Endothelial cell of umbilical vein (primary cell): ENCODE results near the gene C1RL. TPM values are rescaled to one million over a fixed set of nuclear protein-coding genes. Genes with fewer than 3 reads are reported as not detected.

Experiments
- BruUV-seq: library from RNA; stranded (reverse); fragments of 400-500 nt; replicated peaks from 2 replicates; lab custom pipeline; 2021; lab: Mats Ljungman, UMichigan
- CTCF ChIA-PET: fragments of 300-600, 350-600 bp; sonication (Branson Sonifier 250); formaldehyde crosslinking; loops from one replicate; lab custom pipeline; 2021; ENCODE audit warnings: antibody characterized with exemption, inconsistent platforms; lab: Charles Lee
- POLR2A ChIA-PET: fragments of 300-600, 350-600 bp; sonication (Branson Sonifier 250); formaldehyde crosslinking; loops from one replicate; lab custom pipeline; 2021; ENCODE audit warnings: antibody characterized with exemption, inconsistent platforms; lab: Charles Lee
- DNase-seq: peaks from one replicate; pipeline ENCODE4 v3.0.0-alpha.2; 2011; ENCODE audit warnings: low read depth, low spot score
- FAIRE-seq: peaks from 2 replicates; lab custom pipeline; 2011; peaks lifted over from hg19 to GRCh38; lab: Jason Lieb, UNC
- H2AFZ ChIP-seq: 2 replicates; pipeline ENCODE4 v1.6.0; 2012; ENCODE audit warnings: low read depth, low read length, control low read depth, inconsistent platforms
- H3K27ac ChIP-seq: 2 replicates; pipeline ENCODE4 v1.5.1; 2011; ENCODE audit warnings: low read depth, mild to moderate bottlenecking, control low read depth, low read length, moderate library complexity; ENCODE audit not compliant: insufficient read depth
- H3K27me3 ChIP-seq, 2 experiments: 2 replicates each; pipeline versions ENCODE4 v1.6.0 to v1.6.1; 2011; ENCODE audit warnings: low read length in 2 of 2, mixed read lengths in 1 of 2; ENCODE audit not compliant: control insufficient read depth in 2 of 2, insufficient read depth in 2 of 2
- H3K36me3 ChIP-seq, 2 experiments: 2 replicates in 1 of 2; 3 replicates in 1 of 2; pipeline ENCODE4 v1.5.1; 2011; ENCODE audit warnings: low read length in 2 of 2, mild to moderate bottlenecking in 1 of 2, moderate library complexity in 1 of 2; ENCODE audit not compliant: control insufficient read depth in 2 of 2, insufficient read depth in 2 of 2; ENCODE audit errors: extremely low read depth in 1 of 2
- H3K4me1 ChIP-seq: 3 replicates; pipeline ENCODE4 v1.5.1; 2011; ENCODE audit warnings: mild to moderate bottlenecking, low read length; ENCODE audit not compliant: control insufficient read depth, insufficient read depth; ENCODE audit errors: extremely low read depth
- H3K4me2 ChIP-seq: 2 replicates; pipeline ENCODE4 v1.6.1; 2011; ENCODE audit warnings: low read length, control low read depth, mixed read lengths; ENCODE audit not compliant: insufficient read depth
- H3K4me3 ChIP-seq, 3 experiments: fragments of 200-600 bp in 1 of 3; sonication (generic), shearing (Covaris generic) in 1 of 3; replicated peaks in 1 of 3; 2 replicates each; pipeline ENCODE4 v1.5.1; 2011 to 2016; ENCODE audit warnings: control low read depth in 3 of 3, low read length in 3 of 3, mild to moderate bottlenecking in 2 of 3, inconsistent platforms in 1 of 3, low read depth in 1 of 3, moderate library complexity in 1 of 3; ENCODE audit not compliant: insufficient read depth in 1 of 3
- H3K79me2 ChIP-seq: 2 replicates; pipeline ENCODE4 v1.6.0; 2012; ENCODE audit warnings: low read length, inconsistent platforms; ENCODE audit not compliant: control insufficient read depth, insufficient read depth
- H3K9ac ChIP-seq: replicated peaks from 2 replicates; pipeline ENCODE3; 2011; ENCODE audit warnings: low read length, control low read depth; ENCODE audit not compliant: insufficient read depth; ENCODE audit errors: extremely low read depth
- H3K9me1 ChIP-seq: replicated peaks from 3 replicates; pipeline ENCODE4 v1.6.0; 2011; ENCODE audit warnings: mild to moderate bottlenecking, low read length; ENCODE audit not compliant: control insufficient read depth, insufficient read depth; ENCODE audit errors: extremely low read depth
- H3K9me3 ChIP-seq: replicated peaks from 2 replicates; pipeline ENCODE4 v1.5.1; 2012; ENCODE audit warnings: low read length, inconsistent platforms; ENCODE audit not compliant: control insufficient read depth, insufficient read depth
- H4K20me1 ChIP-seq: replicated peaks from 2 replicates; pipeline ENCODE3; 2011; ENCODE audit warnings: mild to moderate bottlenecking, low read length; ENCODE audit not compliant: control insufficient read depth, insufficient read depth; ENCODE audit errors: extremely low read depth
- CTCF ChIP-seq, 2 donors: IDR thresholded peaks; 1 replicate in 1 of 2; 2 replicates in 1 of 2; pipeline ENCODE4 v1.5.1; 2011; ENCODE audit warnings: low read length in 2 of 2, mild to moderate bottlenecking in 2 of 2, moderate library complexity in 2 of 2, control low read depth in 1 of 2, inconsistent platforms in 1 of 2, low read depth in 1 of 2; ENCODE audit not compliant: insufficient read depth in 1 of 2; ENCODE audit errors: extremely low read depth in 1 of 2
- EZH2 ChIP-seq: IDR thresholded peaks from 2 replicates; pipeline ENCODE4 v1.6.1; 2012; ENCODE audit warnings: borderline replicate concordance, low read depth, mild to moderate bottlenecking, moderate library complexity, low read length, inconsistent platforms; ENCODE audit not compliant: severe bottlenecking
- FOS ChIP-seq: IDR thresholded peaks from 2 replicates; pipeline ENCODE4 v1.6.1; 2011; ENCODE audit warnings: mild to moderate bottlenecking, low read length, moderate library complexity, borderline replicate concordance; ENCODE audit not compliant: insufficient read depth
- GATA2 ChIP-seq: IDR thresholded peaks from 2 replicates; pipeline ENCODE4 v1.7.0; 2011; ENCODE audit warnings: low read depth, mild to moderate bottlenecking, moderate library complexity, mixed read lengths, low read length; ENCODE audit not compliant: insufficient read length, insufficient read depth
- dilution Hi-C: fragments of 300-500 bp; cut with MboI; formaldehyde crosslinking; loops from one replicate; pipeline ENCODE4 v1.15.0; 2019; ENCODE audit warnings: low sequenced_read_pairs; ENCODE audit not compliant: extremely low pct_ligation_motif_present
- intact Hi-C: fragments of 100-400 bp; cut with micrococcal nuclease; formaldehyde crosslinking; loops from one replicate; pipeline ENCODE4 v1.10.0; 2022
- polyA plus RNA-seq, 4 experiments: library from polyadenylated mRNA; depleted of rRNA in 3 of 4; stranded (reverse) in 3 of 4; unstranded in 1 of 4; fragments of >200 nt; gene quantifications; 2 replicates each; pipeline versions ENCODE4 v1.2.1 to v1.2.3, GENCODE V29; 2011 to 2012; ENCODE audit warnings: missing spikeins in 1 of 4
- total RNA-seq: library from RNA; stranded (reverse); gene quantifications from 2 replicates; pipeline ENCODE4 v1.2.3, GENCODE V29; 2021
- TF ChIP-seq, protein P1 (sequence below): IDR thresholded peaks from 2 replicates; pipeline ENCODE4 v1.6.1; 2011; ENCODE audit not compliant: insufficient read depth, insufficient read length

The C1RL gene
- total and polyA plus RNA-seq, 2 donors (not counting 3 experiments of a cell fraction or from before 2014, with no cell fraction given) = 20.9 to 25.0 TPM

GRCh38 chr12:7154901-7155470, 46.0 kb upstream of the C1RL start:
- no peak overlapping the region for H2AFZ ChIP-seq
- dilution Hi-C loops (no loop called here), intact Hi-C loops (no loop called here)
- H3K27ac ChIP-seq = no peak overlapping the region
- H3K9me3 ChIP-seq = no peaks in the 10 kb centered on the region
- no peak overlapping the region for H3K4me3 ChIP-seq
- POLR2A ChIA-PET = interaction anchor here (0.6 kb wide), 1 partner anchor 25 kb away, joined by 8 read pairs; no protein-coding TSS in a partner anchor
- CTCF ChIA-PET = interaction anchor here (1.2 kb wide), 1 partner anchor 13 kb away, joined by 3 read pairs; no protein-coding TSS in a partner anchor
- H3K4me1 ChIP-seq = peaks cover 10% of the 10 kb centered on the region
- no peaks in the 10 kb centered on the region for H4K20me1 ChIP-seq
- TF ChIP-seq FOS (no peak), EZH2 (no peak)
- H3K4me2 ChIP-seq = no peak overlapping the region
- FAIRE-seq (no peak), DNase-seq (no peak)
- peaks cover 0 to 10% of the 10 kb centered on the region in 2 experiments for H3K36me3 ChIP-seq
- no peaks in the 10 kb centered on the region for H3K79me2 ChIP-seq
- no peaks in the 10 kb centered on the region for H3K9me1 ChIP-seq
- no peaks in the 10 kb centered on the region for H3K27me3 ChIP-seq
- H3K9ac ChIP-seq = no peak overlapping the region
- no TSS peak for BruUV-seq

GRCh38 chr12:7154042-7154441, 45.0 kb upstream of the C1RL start:
- DNase-seq (no peak), FAIRE-seq (no peak)
- dilution Hi-C loops = no loop called here
- intact Hi-C loops = no loop called here
- no peaks in the 10 kb centered on the region for H3K9me3 ChIP-seq
- peaks cover 0 to 12% of the 10 kb centered on the region in 2 experiments for H3K36me3 ChIP-seq
- TF ChIP-seq GATA2 (no peak), CTCF (IDR thresholded peaks at IDR 0.05; ENCODE audit: extremely low read depth in 1 of 2, insufficient read depth in 1 of 2, low read depth in 1 of 2, low read length in 2 of 2) (no peak), FOS (no peak)
- TF ChIP-seq, protein P1, sequence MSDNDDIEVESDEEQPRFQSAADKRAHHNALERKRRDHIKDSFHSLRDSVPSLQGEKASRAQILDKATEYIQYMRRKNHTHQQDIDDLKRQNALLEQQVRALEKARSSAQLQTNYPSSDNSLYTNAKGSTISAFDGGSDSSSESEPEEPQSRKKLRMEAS = no peak
- CTCF ChIA-PET = interaction anchor here (1.2 to 1.7 kb wide), 3 partner anchors 12 to 16 kb away, joined by 3 to 6 read pairs (median 3); no protein-coding TSS in a partner anchor
- H3K27ac ChIP-seq = no peak overlapping the region
- H3K4me1 ChIP-seq = peaks cover 14% of the 10 kb centered on the region
- no peak overlapping the region for H3K9ac ChIP-seq
- H3K79me2 ChIP-seq = no peaks in the 10 kb centered on the region
- H3K4me3 ChIP-seq = no peak overlapping the region
- H3K4me2 ChIP-seq = no peak overlapping the region
- H3K27me3 ChIP-seq = no peaks in the 10 kb centered on the region
- POLR2A ChIA-PET = no interaction called here
- no peaks in the 10 kb centered on the region for H4K20me1 ChIP-seq
- H2AFZ ChIP-seq = no peak overlapping the region
- BruUV-seq = no TSS peak
- H3K9me1 ChIP-seq = no peaks in the 10 kb centered on the region
